Mesodermal cell (in vitro differentiated cells): ENCODE data around the gene HLCS. TPM values are rescaled to one million over a fixed set of nuclear protein-coding genes. Genes with fewer than 3 reads are reported as not detected.
"Not testable (repeated sequence)": the region's sequence is repeated elsewhere in the genome, so short reads cannot be mapped to it uniquely, and the experiment has no call there.

Source experiments
- H3K27ac ChIP-seq: 2 replicates; pipeline ENCODE4 v1.7.0; 2013; ENCODE audit warnings: mild to moderate bottlenecking, low read depth, low read length, moderate library complexity; ENCODE audit not compliant: severe bottlenecking
- H3K36me3 ChIP-seq: 2 replicates; pipeline ENCODE4 v1.7.1; 2013; ENCODE audit warnings: mild to moderate bottlenecking, low read length, moderate library complexity; ENCODE audit not compliant: control insufficient read depth, insufficient read depth
- H3K4me1 ChIP-seq: one replicate; pipeline ENCODE4 v1.7.1; 2013; ENCODE audit warnings: mild to moderate bottlenecking, low read length; ENCODE audit not compliant: insufficient read depth, control insufficient read depth, poor library complexity, severe bottlenecking
- H3K4me3 ChIP-seq: 2 replicates; pipeline ENCODE4 v1.7.0; 2013; ENCODE audit warnings: low read length, control low read depth, mild to moderate bottlenecking; ENCODE audit not compliant: insufficient read depth, poor library complexity, severe bottlenecking; ENCODE audit errors: extremely low read depth
- H3K9me3 ChIP-seq: 2 replicates; pipeline ENCODE4 v1.7.1; 2013; ENCODE audit warnings: mild to moderate bottlenecking, low read length, moderate library complexity; ENCODE audit not compliant: control insufficient read depth
- WGBS, 2 experiments: methylation state at CpG; one replicate each; pipeline ENCODE4 v1.1.5; 2013; ENCODE audit warnings: missing lambda C conversion rate in 2 of 2; ENCODE audit not compliant: insufficient coverage in 2 of 2; 5-methylcytosine and 5-hydroxymethylcytosine counted together
- polyA plus RNA-seq, 2 experiments: library from polyadenylated mRNA; stranded (reverse); fragments of 50-300 nt; gene quantifications; one replicate each; pipeline ENCODE4 v1.2.3, GENCODE V29; 2013

Gene HLCS
- polyA plus RNA-seq (2013, experiment 1 of 2): 13.8 TPM
- 13.9 TPM for polyA plus RNA-seq (2013, experiment 2 of 2)

DNA sequence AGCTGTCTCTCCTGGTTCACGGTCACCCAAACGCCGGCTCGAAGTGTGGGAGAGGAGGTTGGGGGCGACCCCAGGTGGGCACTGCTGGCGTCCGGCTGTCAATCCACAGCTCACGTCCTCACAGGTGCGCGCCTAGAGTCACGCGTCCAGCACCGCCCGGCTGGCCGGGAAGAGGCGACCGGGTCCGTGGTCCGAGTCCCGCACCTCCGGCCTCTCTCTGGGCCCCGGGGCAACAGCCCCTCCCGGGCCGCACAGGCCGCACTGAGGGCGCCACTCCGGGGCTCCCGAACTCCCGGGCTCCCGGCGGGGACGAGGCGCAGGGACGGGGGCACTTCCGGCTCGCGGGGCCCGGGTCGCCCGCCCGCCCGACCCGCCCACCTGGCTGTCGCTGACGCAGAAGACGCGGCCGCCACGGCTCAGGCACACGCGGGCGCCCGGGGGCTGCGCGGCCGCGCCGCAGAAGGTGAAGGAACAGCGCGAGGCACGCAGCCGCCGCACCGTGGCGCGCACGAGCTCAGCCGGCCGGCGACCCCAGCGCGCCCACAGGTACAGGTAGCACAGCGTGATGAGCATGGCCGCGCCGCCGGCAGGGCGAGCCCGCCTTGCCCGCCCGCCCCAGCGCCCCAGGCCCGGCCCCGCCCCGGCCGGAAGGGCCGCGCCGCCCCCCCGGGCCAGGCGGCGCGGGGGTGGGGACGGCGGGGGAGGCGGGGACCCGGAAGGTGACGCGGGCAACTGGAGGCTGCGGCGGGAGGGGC lies at the start of gene HLCS:
TSS of gene HLCS (minus strand) at position 604 of the 755 bp plus-strand sequence. CDS start at position 573, 31 bp downstream.
- Histone ChIP-seq H3K9me3 (no peaks in the 10 kb centered on the region), H3K4me3 (peak within 1 kb of the TSS; percentile 56), H3K27ac (peak within 1 kb of the TSS; percentile 36), H3K4me1 (peaks cover 10% of the 10 kb centered on the region), H3K36me3 (peaks cover 15% of the 10 kb centered on the region)
- 1% methylated on average over 51 to 53 of the region's 101 CpGs for WGBS, 2 experiments

DNA sequence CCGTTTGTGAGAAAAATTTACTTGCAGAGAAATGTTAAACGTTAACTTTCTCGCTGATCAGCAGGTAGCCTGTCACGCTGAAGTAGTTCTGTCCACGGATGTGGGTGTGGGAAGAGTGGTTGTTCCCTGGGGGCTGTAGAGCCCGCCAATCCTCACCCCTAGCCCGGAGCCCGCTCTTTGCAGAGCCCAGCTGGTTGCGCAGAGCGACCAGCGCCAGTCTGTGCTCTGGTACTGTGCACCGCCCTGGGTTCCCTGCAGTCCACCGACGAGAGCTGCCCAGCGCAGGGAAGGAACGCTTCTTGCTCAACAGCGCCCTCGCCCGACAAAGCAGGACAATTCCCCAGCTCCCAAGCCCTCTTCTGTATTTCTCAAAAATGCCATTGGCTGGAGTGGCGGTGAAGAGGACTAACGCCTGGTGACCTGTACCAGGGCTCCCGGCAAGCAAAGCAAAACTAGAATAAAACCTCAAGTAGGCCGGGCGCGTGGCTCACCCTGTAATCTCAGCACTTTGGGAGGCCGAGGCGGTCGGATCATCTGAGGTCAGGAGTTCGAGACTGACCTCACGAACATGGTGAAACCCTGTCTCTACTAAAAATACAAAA lies 43.4 kb upstream of the HLCS start:
- 19 to 23% methylated on average over 26 to 27 of the region's 30 CpGs for WGBS, 2 experiments
- no peak overlapping the region for H3K4me3 ChIP-seq

DNA sequence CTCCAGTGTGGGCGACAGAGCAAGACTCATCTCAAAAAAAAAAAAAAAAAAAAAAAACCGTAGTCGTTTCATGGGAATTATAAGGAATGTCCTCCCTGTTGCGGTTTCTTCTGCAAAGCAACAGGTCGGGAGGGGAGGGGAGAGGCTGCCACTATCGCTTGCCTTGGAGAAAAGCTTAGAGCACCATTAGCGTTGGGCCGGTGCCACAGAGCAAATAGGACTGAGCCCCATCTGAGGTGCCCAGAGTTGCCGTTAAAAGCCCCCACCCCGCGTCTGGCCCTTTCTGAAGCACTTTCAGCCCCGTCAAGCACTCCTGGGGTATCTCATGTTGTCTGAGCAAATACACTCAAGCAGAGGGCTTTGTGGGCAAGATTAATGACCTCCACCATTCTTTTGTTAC lies 42.3 kb upstream of the HLCS start:
- Histone ChIP-seq H3K4me1 (no peaks in the 10 kb centered on the region), H3K27ac (no peak overlapping the region), H3K36me3 (no peaks in the 10 kb centered on the region), H3K4me3 (no peak overlapping the region), H3K9me3 (no peaks in the 10 kb centered on the region)
- 78 to 79% methylated on average over 9 to 10 of the region's 12 CpGs for WGBS, 2 experiments

More for the DNA sequence above, 43.4 kb upstream of the HLCS start:
- Histone ChIP-seq H3K4me1 (no peaks in the 10 kb centered on the region), H3K9me3 (no peaks in the 10 kb centered on the region), H3K27ac (no peak overlapping the region), H3K36me3 (no peaks in the 10 kb centered on the region)

DNA sequence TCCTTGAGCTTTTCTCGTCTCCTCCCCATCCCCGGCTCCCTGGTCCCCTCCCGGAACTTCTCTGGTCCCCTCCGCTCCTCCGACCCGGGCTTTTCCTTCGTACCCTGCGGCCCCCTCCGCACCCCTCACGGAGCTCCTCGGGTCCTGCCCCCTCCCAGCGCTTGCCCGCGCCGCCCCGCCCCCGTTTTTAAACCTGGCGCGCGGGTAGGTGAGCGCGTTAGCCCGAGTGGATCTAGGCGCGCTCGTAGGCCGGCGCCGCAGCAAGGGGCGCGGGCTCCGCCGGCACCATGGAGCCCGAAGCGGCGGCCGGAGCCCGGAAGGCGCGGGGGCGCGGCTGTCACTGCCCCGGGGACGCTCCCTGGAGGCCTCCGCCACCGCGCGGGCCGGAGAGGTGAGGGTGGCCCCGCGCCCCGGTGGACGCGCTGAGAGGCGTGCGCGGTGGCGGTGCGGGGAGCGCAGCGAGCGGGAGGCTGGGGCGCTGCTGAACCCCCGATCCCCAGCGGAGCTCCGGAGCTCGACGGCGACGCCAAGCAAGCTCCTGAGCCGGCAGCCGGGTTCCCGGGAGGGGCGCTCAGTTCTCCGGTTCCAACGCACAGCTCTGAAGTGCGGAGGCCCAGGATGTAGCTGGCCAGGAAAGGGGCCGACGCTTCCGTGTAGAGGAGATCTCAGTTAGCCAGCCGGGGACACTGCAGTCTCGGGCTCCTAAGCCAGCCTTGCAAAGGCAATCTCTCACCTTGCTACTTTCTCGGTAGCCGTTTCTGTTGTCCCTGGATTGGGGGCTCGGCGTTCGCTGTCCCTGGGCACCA lies 40.2 kb upstream of the HLCS start, which contains the start of gene RIPPLY3:
TSS of gene RIPPLY3 (plus strand) at position 217 of the 806 bp plus-strand sequence. CDS start at position 288, 71 bp downstream.
- Histone ChIP-seq H3K4me1 (no peaks in the 10 kb centered on the region), H3K27ac (no peak within 1 kb of the TSS), H3K36me3 (no peaks in the 10 kb centered on the region), H3K4me3 (peak within 1 kb of the TSS; percentile 45), H3K9me3 (no peaks in the 10 kb centered on the region)
- WGBS, 2 experiments: 4 to 5% methylated on average over 44 to 76 of the region's 87 CpGs

DNA sequence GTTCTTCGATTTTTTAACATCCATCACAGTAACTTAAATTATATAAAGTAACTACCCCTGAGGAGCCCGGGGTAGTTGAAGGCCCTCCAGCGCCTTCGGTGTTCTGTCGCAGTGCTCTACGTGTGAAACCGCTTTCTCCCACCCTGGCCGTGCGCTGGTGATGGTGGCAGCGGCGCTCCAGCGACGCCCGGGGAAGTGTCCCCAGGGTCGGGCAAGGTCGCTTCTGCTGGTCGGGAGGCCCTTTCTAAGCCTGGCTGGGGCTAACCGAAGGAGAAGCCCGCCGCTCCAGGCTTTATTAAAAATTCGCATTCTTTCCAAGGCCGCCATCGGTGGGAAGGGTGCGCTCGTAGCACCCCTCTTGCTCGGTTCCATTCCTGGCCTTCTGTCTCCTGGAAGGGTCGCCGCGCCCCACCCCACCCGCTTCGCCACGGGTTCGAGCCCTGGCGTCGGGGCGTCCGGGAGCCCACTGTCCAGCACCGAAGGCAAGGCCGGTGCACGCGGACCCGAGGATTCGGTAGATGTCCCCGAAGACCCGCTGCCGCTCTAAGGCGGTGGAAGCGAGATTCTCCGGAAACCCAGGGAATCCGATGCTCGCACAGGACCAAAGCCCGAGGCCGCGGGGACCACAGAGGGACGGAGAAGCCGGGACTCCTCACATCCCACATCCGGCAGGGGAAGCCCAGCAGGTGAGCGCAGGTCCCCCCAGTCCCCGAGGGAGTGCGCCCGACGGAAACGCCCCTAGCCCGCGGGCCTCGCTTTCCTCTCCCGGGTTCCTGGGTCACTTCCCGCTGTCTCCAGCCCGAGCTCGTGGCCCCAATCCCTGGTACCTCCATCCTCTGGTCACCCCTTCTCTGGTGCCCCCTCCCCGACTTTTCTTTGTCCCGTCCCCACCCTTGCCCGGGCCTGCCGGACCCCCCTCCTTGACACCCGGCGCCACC lies 39.3 kb upstream of the HLCS start:
- H3K36me3 ChIP-seq: no peaks in the 10 kb centered on the region
- peak overlapping the region; percentile 45 for H3K4me3 ChIP-seq
- 27 to 31% methylated on average over 61 to 73 of the region's 76 CpGs for WGBS, 2 experiments
- H3K27ac ChIP-seq: no peak overlapping the region
- no peaks in the 10 kb centered on the region for H3K4me1 ChIP-seq
- H3K9me3 ChIP-seq: no peaks in the 10 kb centered on the region

DNA sequence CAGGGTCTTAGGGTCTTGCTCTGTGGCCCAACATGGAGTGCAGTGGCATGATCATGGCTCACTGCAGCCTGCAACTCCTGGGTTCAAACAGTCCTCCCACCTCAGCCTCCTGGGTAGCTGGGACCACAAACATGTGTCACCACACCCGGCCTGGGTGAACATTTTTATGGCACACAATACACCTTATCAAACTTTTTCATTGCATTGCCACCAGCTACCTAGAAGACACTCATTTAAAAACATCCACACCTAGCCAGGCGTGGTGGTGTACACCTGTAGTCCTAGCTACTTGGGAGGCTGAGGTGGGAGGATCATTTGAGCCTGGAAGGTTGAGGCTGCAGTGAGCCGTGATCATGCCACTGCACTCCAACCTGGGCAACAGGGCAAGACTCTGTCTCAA lies 37.4 kb upstream of the HLCS start:
- H3K9me3 ChIP-seq, H3K4me1 ChIP-seq, H3K4me3 ChIP-seq, H3K27ac ChIP-seq, H3K36me3 ChIP-seq: not testable (repeated sequence)
- WGBS, 2 experiments: 100% methylated on average over 1 of the region's 3 CpGs; no CpG with 5 or more reads in 1 of the 2 experiments

DNA sequence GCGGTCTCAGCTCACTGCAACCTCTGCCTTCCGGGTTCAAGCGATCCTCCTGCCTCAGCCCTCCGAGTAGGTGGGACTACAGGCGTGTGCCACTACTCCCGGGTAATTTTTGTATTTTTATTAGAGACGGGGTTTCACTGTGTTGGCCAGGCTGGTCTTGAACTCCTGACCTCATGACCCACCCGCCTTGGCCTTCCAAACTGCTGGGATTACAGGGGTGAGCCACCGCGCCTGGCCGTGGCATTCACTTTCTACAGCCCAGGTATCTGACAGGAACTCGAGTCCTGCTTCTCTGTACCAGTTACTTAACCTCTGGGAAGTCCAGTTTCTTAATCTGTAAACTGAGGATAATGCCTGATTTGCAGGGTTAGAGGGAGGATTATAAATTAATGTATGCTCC lies 36.4 kb upstream of the HLCS start:
- H3K9me3 ChIP-seq, H3K4me1 ChIP-seq: not testable (repeated sequence)
- WGBS, 2 experiments: 88 to 93% methylated on average over 11 of the region's 12 CpGs

DNA sequence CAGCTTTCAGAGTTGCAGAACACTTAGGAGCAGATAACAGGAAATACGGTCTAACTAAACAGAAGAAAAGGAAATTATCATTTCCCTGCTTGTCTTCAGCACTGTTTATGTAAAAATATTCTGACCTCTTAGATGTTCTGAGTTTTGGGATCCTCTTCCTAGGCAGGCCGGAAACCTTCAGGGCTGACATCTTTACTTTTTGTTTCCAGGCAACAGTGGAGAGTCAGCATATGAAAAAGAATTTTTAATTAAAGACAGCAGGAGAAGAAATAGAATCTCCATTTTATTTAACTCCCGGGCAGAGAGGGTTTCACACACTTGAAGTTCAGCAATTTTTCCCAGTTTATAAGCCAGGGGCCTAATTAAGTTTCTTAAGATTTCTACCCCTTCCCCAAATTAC lies 35.0 kb upstream of the HLCS start:
- no peak overlapping the region for H3K4me3 ChIP-seq
- WGBS, 2 experiments: 54 to 80% methylated on average over 2 of the region's 3 CpGs
- no peaks in the 10 kb centered on the region for H3K4me1 ChIP-seq
- H3K9me3 ChIP-seq: no peaks in the 10 kb centered on the region
- no peaks in the 10 kb centered on the region for H3K36me3 ChIP-seq
- peak overlapping the region; percentile 16 for H3K27ac ChIP-seq

More for the DNA sequence above, 36.4 kb upstream of the HLCS start:
- H3K27ac ChIP-seq, H3K4me3 ChIP-seq, H3K36me3 ChIP-seq: not testable (repeated sequence)

GRCh38 chr21:37000381-37000780 lies 33.9 kb upstream of the HLCS start:
- H3K4me1 ChIP-seq: no peaks in the 10 kb centered on the region
- no peak overlapping the region for H3K4me3 ChIP-seq
- no peak overlapping the region for H3K27ac ChIP-seq
- 94% methylated on average over 2 of the region's 4 CpGs; no CpG with 5 or more reads in 1 of the 2 experiments for WGBS, 2 experiments
- H3K9me3 ChIP-seq: no peaks in the 10 kb centered on the region
- no peaks in the 10 kb centered on the region for H3K36me3 ChIP-seq
